Ovary (tissue), 9 donors: ENCODE measurements around the gene EFCC1. TPM values are rescaled to one million over a fixed set of nuclear protein-coding genes. Genes with fewer than 3 reads are reported as not detected.
A peak's percentile ranks its signal among the peaks of the same experiment; 100 is the strongest.

Source experiments
- DNase-seq, 5 donors: peaks; one replicate each; pipeline ENCODE4 v3.0.0-alpha.2; 2019 to 2020
- H3K27ac ChIP-seq, 2 donors: fragments of 200-600 bp; one replicate each; pipeline versions ENCODE4 v1.5.1 to v1.8.0; 2019 to 2022
- H3K27me3 ChIP-seq: fragments of 200-600 bp; one replicate; pipeline ENCODE4 v1.8.0; 2022
- H3K36me3 ChIP-seq: fragments of 200-600 bp; sonication (generic); one replicate; pipeline ENCODE4 v1.5.1; 2019
- H3K4me1 ChIP-seq: one replicate; pipeline ENCODE4 v1.8.1; 2013; ENCODE audit warnings: mild to moderate bottlenecking, moderate library complexity; ENCODE audit not compliant: insufficient read depth
- H3K4me3 ChIP-seq: fragments of 200-600 bp; sonication (generic); one replicate; pipeline ENCODE4 v1.5.1; 2017
- H3K9me3 ChIP-seq, 2 donors: fragments of 200-600 bp in 1 of 2; sonication (generic) in 1 of 2; one replicate each; pipeline versions ENCODE4 v1.5.1 to v1.8.1; 2013 to 2019; ENCODE audit warnings: mild to moderate bottlenecking in 1 of 2, moderate library complexity in 1 of 2
- EP300 ChIP-seq: sonication (generic); formaldehyde crosslinking; IDR thresholded peaks from one replicate; pipeline ENCODE4 v1.6.1; 2017; ENCODE audit warnings: antibody characterized with exemption
- POLR2A ChIP-seq: fragments of 450-650 bp; IDR thresholded peaks from one replicate; pipeline ENCODE4 v1.6.1; 2017; ENCODE audit warnings: antibody characterized with exemption, mild to moderate bottlenecking, moderate library complexity
- WGBS, 3 donors: extraction: QIAGEN DNeasy Blood & Tissue Kit in 1 of 3; methylation state at CpG; one replicate each; pipeline versions ENCODE4 v1.1.5 to v1.1.7; 2013 to 2017; 5-methylcytosine and 5-hydroxymethylcytosine counted together
- intact Hi-C, 4 donors: fragments of 100-400 bp; cut with DNase I; formaldehyde crosslinking; loops; one replicate each; pipeline versions ENCODE4 v1.11.0 to v1.15.1; 2022 to 2023
- polyA plus RNA-seq, 2 donors: library from polyadenylated mRNA; stranded (reverse); fragments of 200-250 nt in 1 of 2; fragments of 350-450 nt in 1 of 2; fragmentation: Illumina TruSeq in 1 of 2; extraction: RNeasy Lipid Tissue Mini Kit (QIAGEN cat#74804) in 1 of 2; gene quantifications; one replicate each; pipeline ENCODE4 v1.2.3, GENCODE V29; 2013 to 2014
- total RNA-seq, 7 donors: library from RNA; depleted of rRNA in 2 of 7; stranded (reverse); fragments of >200 nt in 2 of 7; fragmentation: NEBNext Ultra II Directional in 3 of 7; extraction: Animal tissue kit (Norgen Biotek cat#: 25700) in 3 of 7; gene quantifications; one replicate each; pipeline versions ENCODE4 v1.1.0 to v1.2.4, GENCODE V29; 2016 to 2023
- TF ChIP-seq, protein P1 (sequence below), 3 donors: fragments of 450-650 bp in 2 of 3; fragments of 200-600 bp in 1 of 3; IDR thresholded peaks; one replicate each; pipeline versions ENCODE4 v1.5.1 to v1.8.0; 2016 to 2022; ENCODE audit warnings: antibody characterized with exemption in 3 of 3, mild to moderate bottlenecking in 1 of 3
- donor health status: DM: no; HTN: no; CAD: no; lungs with moderate emphysema.
- donor health status: DM: no; HTN: no; CAD: no.
- donor health status: Bipolar disorder and iron deficiency.
- donor health status: DM: yes; HTN: yes; CAD: no.
- donor health status: DM: no; HTN: no; CAD: no.
- donor health status: DM: yes; HTN: yes; CAD: no.

Gene EFCC1
- total and polyA plus RNA-seq, 9 donors, result 3.7 to 15.5 (median 7.8) TPM

DNA sequence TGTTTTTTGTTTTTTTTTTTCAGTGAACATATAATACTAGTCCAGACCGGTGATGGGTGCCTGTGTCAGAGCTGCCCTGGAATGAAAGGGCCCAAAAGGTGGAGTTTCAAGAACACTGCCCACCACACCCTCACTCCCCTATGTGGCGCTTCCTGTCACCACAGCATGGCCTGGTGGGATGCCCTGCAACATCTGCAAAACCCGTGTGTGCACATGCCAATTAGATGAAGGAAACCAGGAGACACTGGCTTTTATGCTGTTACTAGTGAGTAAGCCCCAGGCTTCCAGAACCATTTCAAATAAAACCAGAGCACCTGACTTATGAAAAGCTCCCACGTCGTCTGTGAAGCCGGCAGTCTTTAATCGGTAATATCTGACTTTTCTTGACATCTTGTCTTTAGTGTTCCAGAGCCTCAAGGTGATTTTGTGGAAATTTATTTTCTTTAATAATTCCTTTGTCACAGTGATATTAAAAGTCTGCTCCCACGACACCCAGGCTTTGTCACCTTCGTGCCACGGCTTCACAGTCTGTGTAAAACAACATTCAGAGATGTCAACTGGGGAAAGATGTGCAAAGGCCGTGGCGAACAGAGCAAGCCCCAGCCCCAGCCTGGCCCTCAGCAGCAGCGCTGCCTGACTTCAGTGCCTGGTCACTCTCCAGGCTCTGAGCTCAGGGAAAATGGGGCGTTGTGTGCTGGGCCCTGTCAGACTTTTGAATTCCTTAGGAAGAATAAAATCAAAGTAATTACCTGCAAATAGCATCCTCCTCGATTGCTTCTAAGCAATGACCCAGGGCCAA, 13.6 kb upstream of the EFCC1 start:
- no peaks in the 10 kb centered on the region for H3K9me3 ChIP-seq
- peak in 1 of 5 donors; percentile 10 for DNase-seq
- no peak overlapping the region for H3K27ac ChIP-seq
- intact Hi-C loops, result loop anchor here in 1 of 4 donors (10.0 kb wide), 2 partner anchors 97 to 277 kb away; no protein-coding TSS in a partner anchor
- H3K4me3 ChIP-seq, result no peak overlapping the region
- TF ChIP-seq, protein P1, sequence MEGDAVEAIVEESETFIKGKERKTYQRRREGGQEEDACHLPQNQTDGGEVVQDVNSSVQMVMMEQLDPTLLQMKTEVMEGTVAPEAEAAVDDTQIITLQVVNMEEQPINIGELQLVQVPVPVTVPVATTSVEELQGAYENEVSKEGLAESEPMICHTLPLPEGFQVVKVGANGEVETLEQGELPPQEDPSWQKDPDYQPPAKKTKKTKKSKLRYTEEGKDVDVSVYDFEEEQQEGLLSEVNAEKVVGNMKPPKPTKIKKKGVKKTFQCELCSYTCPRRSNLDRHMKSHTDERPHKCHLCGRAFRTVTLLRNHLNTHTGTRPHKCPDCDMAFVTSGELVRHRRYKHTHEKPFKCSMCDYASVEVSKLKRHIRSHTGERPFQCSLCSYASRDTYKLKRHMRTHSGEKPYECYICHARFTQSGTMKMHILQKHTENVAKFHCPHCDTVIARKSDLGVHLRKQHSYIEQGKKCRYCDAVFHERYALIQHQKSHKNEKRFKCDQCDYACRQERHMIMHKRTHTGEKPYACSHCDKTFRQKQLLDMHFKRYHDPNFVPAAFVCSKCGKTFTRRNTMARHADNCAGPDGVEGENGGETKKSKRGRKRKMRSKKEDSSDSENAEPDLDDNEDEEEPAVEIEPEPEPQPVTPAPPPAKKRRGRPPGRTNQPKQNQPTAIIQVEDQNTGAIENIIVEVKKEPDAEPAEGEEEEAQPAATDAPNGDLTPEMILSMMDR (IDR thresholded peaks at IDR 0.05), result no peak
- no peak for TF ChIP-seq EP300
- no peaks in the 10 kb centered on the region for H3K36me3 ChIP-seq
- no peaks in the 10 kb centered on the region for H3K27me3 ChIP-seq
- H3K4me1 ChIP-seq, result no peaks in the 10 kb centered on the region
- WGBS, 3 donors, result 91 to 93% (median 92%) methylated on average over 15 of the region's 15 CpGs

DNA sequence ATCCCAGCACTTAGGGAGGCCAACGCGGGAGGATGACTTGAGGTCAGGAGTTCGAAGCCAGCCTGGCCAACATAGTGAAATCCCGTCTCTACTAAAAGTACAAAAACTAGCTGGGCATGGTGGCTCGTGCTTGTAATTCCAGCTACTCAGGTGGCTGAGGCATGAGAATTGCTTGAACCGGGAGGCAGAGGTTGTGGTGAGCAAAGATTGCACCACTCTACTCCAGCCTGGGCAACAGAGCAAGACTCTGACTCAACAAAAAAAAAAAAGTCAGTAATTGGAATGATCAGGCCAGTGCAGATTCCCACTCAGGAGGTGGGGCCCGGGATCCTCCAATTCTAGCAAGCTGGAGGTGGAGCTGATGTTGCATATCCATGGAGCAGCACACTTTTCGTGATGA, 12.8 kb upstream of the EFCC1 start:
- 91 to 93% (median 92%) methylated on average over 8 of the region's 8 CpGs for WGBS, 3 donors
- no peaks in the 10 kb centered on the region for H3K36me3 ChIP-seq
- H3K4me3 ChIP-seq, result no peak overlapping the region
- no peak overlapping the region for H3K27ac ChIP-seq
- DNase-seq, result no peak
- no peaks in the 10 kb centered on the region for H3K27me3 ChIP-seq
- intact Hi-C loops, result loop anchor here in 1 of 4 donors (10.0 kb wide), 2 partner anchors 97 to 277 kb away; no protein-coding TSS in a partner anchor
- no peak for TF ChIP-seq EP300
- TF ChIP-seq POLR2A, result no peak
- TF ChIP-seq, protein P1 (IDR thresholded peaks at IDR 0.05), result no peak
- no peaks in the 10 kb centered on the region for H3K4me1 ChIP-seq
- H3K9me3 ChIP-seq, result no peaks in the 10 kb centered on the region

DNA sequence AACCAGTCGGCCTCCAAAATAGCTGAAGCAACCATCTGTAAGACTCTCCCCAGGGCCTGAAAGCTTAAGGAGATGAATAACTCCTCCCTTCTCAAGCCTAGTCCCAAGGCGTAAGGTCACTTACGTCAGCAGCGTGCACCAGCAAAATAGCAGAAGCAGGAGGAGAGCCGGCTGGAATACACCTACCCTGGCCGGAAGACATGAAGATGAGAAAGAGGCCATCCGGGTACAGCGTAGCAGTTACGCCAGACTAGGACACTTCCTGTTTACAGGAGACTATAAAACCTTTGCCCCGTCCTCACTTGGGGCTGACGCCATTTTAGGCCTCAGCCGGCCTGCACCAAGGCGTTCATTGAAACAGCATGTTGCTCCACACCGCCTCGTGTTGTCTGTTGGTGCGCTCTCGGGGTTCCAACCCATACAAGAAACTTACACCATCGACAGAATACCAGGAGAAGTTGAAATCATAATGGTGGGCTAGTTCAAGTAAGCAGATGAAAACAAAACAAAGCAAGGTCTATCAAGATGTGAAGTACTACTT, 9.7 kb upstream of the EFCC1 start:
- H3K9me3 ChIP-seq, result no peaks in the 10 kb centered on the region
- no peak overlapping the region for H3K27ac ChIP-seq
- no peak overlapping the region for H3K4me3 ChIP-seq
- 95 to 96% (median 95%) methylated on average over 18 of the region's 18 CpGs for WGBS, 3 donors
- no peak for TF ChIP-seq EP300
- TF ChIP-seq POLR2A, result no peak
- TF ChIP-seq, protein P1 (IDR thresholded peaks at IDR 0.05), result no peak
- intact Hi-C loops, result loop anchor here in 1 of 4 donors (10.0 kb wide), 1 partner anchor 253 kb away; the partner anchor contains the start of gene COPG1
- no peaks in the 10 kb centered on the region for H3K36me3 ChIP-seq
- no peaks in the 10 kb centered on the region for H3K27me3 ChIP-seq
- H3K4me1 ChIP-seq, result peaks cover 7% of the 10 kb centered on the region
- peak in 1 of 5 donors; percentile 10 for DNase-seq

GRCh38 chr3:128992926-128993460, 8.1 kb upstream of the EFCC1 start:
- H3K27ac ChIP-seq, result no peak overlapping the region
- H3K4me3 ChIP-seq, result no peak overlapping the region
- no peak for TF ChIP-seq POLR2A
- no peak for TF ChIP-seq EP300
- TF ChIP-seq, protein P1 (IDR thresholded peaks at IDR 0.05), result no peak
- DNase-seq, result peak in 1 of 5 donors; percentile 25
- peaks cover 7% of the 10 kb centered on the region for H3K4me1 ChIP-seq
- H3K9me3 ChIP-seq, result no peaks in the 10 kb centered on the region
- intact Hi-C loops, result loop anchor here in 1 of 4 donors (10.0 kb wide), 1 partner anchor 252 kb away; the partner anchor contains the start of gene COPG1
- no peaks in the 10 kb centered on the region for H3K36me3 ChIP-seq
- no peaks in the 10 kb centered on the region for H3K27me3 ChIP-seq
- 83 to 86% (median 85%) methylated on average over 20 of the region's 20 CpGs for WGBS, 3 donors
